ENCODE results near the gene AMPD1.

DNA sequence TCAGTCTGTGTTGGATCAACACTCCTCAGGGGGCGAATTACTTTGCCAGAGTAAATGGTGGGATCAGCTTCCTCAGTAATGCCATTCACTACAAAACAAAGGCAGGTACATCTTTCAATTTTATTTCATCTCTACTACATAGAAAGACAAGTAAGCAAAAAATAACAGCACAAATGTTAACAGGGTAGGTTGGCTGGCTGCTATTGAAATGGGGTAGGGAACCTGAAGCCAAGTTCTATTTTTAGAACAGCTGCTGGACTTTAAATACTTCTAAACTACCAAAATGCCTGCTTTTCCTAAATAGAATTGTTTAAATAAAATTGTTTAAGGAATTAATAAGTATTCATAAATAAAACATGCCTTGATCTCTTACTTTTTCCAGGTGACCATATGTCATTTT lies 28.6 kb upstream of the AMPD1 start:
- no peak for TF ChIP-seq ZFX (IDR thresholded peaks at IDR 0.05)
- TF ChIP-seq, protein P1, sequence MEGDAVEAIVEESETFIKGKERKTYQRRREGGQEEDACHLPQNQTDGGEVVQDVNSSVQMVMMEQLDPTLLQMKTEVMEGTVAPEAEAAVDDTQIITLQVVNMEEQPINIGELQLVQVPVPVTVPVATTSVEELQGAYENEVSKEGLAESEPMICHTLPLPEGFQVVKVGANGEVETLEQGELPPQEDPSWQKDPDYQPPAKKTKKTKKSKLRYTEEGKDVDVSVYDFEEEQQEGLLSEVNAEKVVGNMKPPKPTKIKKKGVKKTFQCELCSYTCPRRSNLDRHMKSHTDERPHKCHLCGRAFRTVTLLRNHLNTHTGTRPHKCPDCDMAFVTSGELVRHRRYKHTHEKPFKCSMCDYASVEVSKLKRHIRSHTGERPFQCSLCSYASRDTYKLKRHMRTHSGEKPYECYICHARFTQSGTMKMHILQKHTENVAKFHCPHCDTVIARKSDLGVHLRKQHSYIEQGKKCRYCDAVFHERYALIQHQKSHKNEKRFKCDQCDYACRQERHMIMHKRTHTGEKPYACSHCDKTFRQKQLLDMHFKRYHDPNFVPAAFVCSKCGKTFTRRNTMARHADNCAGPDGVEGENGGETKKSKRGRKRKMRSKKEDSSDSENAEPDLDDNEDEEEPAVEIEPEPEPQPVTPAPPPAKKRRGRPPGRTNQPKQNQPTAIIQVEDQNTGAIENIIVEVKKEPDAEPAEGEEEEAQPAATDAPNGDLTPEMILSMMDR (conservative IDR thresholded peaks at IDR 0.05), result no peak

Data from C4-2B (cell line).